ENCODE measurements around the gene CEP85L. TPM values are rescaled to one million over a fixed set of nuclear protein-coding genes. Genes with fewer than 3 reads are reported as not detected.

Gene CEP85L
- total and polyA plus RNA-seq, 10 of the 15 experiments (the other 5 are each of a cell fraction or from before 2014, with no cell fraction given), result 1.8 to 10.9 (median 7.1) TPM

- Histone ChIP-seq H3K4me1 (ENCODE audit: control insufficient read depth, insufficient read depth, low read length) (peaks cover 3% of the 10 kb centered on the region), H3K9ac (ENCODE audit: control insufficient read depth, insufficient read depth, low read length) (no peak overlapping the region), H3K79me2 (ENCODE audit: control insufficient read depth, insufficient read depth, low read length) (no peaks in the 10 kb centered on the region), H3K9me3 (replicated peaks; ENCODE audit: control insufficient read depth, insufficient read depth, low read length) (no peaks in the 10 kb centered on the region), H3K36me3 (ENCODE audit: control insufficient read depth in 2 of 2, insufficient read depth in 2 of 2, low read length in 1 of 2) (no peaks in the 10 kb centered on the region), H2AFZ (ENCODE audit: control insufficient read depth, low read depth, low read length) (no peak overlapping the region), H4K20me1 (ENCODE audit: control insufficient read depth, insufficient read depth) (no peaks in the 10 kb centered on the region), H3K4me3 (no peak overlapping the region), H3K27ac (ENCODE audit: control insufficient read depth, insufficient read depth) (no peak overlapping the region), H3K27me3 (replicated peaks in 1 of 2; ENCODE audit: control insufficient read depth in 2 of 2, insufficient read depth in 2 of 2, low read length in 1 of 2) (no peaks in the 10 kb centered on the region), H3K4me2 (ENCODE audit: control insufficient read depth, insufficient read depth) (no peak overlapping the region)
- in situ Hi-C loops (cut with MboI) (no loop called here), intact Hi-C loops (cut with micrococcal nuclease; ENCODE audit: unreplicated experiment) (loop anchor here (10.0 kb wide), 1 partner anchor 238 kb away; the partner anchor contains the start of gene ASF1A)
- no peak for ATAC-seq
- no peak for DNase-seq (ENCODE audit: low read depth, low spot score)
- RAD21 ChIA-PET (ENCODE audit: unreplicated experiment), result interaction anchor here (1.1 kb wide), 1 partner anchor 12 kb away, joined by 3 read pairs; no protein-coding TSS in a partner anchor
- 55% methylated on average over 3 of the region's 3 CpGs for WGBS (ENCODE audit: insufficient coverage, insufficient replicate concordance, low lambda C conversion rate, missing lambda C conversion rate)
- no TSS peak for BruUV-seq (replicated peaks)
- no peak for TF ChIP-seq LARP7 (IDR thresholded peaks at IDR 0.05)
- no peak for TF ChIP-seq ATF3 (IDR thresholded peaks at IDR 0.05; ENCODE audit: borderline replicate concordance, extremely low read depth, low read depth, low read length)
- no peak for TF ChIP-seq E2F8 (IDR thresholded peaks at IDR 0.05; ENCODE audit: low read depth, partially characterized antibody)
- TF ChIP-seq REST (IDR thresholded peaks at IDR 0.05; ENCODE audit: low read depth, low read length), result no peak
- no peak for TF ChIP-seq IKZF1 (conservative IDR thresholded peaks at IDR 0.05)
- TF ChIP-seq RUNX3 (IDR thresholded peaks at IDR 0.05; ENCODE audit: low read length), result peak; percentile 40; the same call in 1 of the 2 replicates
- no peak for TF ChIP-seq DPF2 (IDR thresholded peaks at IDR 0.05)
- TF ChIP-seq STAT1 (conservative IDR thresholded peaks at IDR 0.05), result no peak
- no peak for TF ChIP-seq USF1 (IDR thresholded peaks at IDR 0.05; ENCODE audit: borderline replicate concordance, extremely low read length, insufficient read depth, low read depth, low read length)
- CTCF ChIA-PET, result no interaction called here
- no peak for FAIRE-seq
- SMC1A ChIA-PET (ENCODE audit: uncharacterized antibody, unreplicated experiment), result no interaction called here
- POLR2A ChIA-PET, result interaction anchor here (0.8 kb wide), 1 partner anchor 26 kb away, joined by 3 read pairs; no protein-coding TSS in a partner anchor
These were observed 5.6 kb upstream of the CEP85L start for GRCh38 chr6:118656847-118657451.

Data from GM12878 (cell line).